ENCODE measurements around the gene CERS6. TPM values are rescaled to one million over a fixed set of nuclear protein-coding genes. Genes with fewer than 3 reads are reported as not detected.

CERS6 gene
- total and polyA plus RNA-seq, 2 of the 8 experiments (the other 6 are each of a cell fraction or from before 2014, with no cell fraction given): 6.8 to 28.2 TPM

- TF ChIP-seq RNF2 (IDR thresholded peaks at IDR 0.05; ENCODE audit: borderline replicate concordance, low read depth, low read length, missing control alignments, poor library complexity, severe bottlenecking) (no peak), YY1 (IDR thresholded peaks at IDR 0.05; ENCODE audit: low read depth, low read length) (no peak), POLR2AphosphoS5 (IDR thresholded peaks at IDR 0.05; ENCODE audit: low read depth, low read length) (no peak)
These were observed 61.7 kb downstream of the CERS6 start (continued) for GRCh38 chr2:168517816-168518215.
